Liver (tissue), 9 donors: Measurements from ENCODE around the gene MARCHF10. TPM values are rescaled to one million over a fixed set of nuclear protein-coding genes. Genes with fewer than 3 reads are reported as not detected.

Experiments
- DNase-seq: peaks from one replicate; pipeline ENCODE4 v3.0.0-alpha.2; 2017; ENCODE audit warnings: low spot score
- H3K27ac ChIP-seq, 2 donors: one replicate each; pipeline ENCODE4 v1.7.0; 2013; ENCODE audit warnings: inconsistent platforms in 2 of 2, low read length in 2 of 2, control low read depth in 1 of 2, low read depth in 1 of 2, mild to moderate bottlenecking in 1 of 2
- H3K27me3 ChIP-seq, 4 donors: one replicate each; pipeline versions ENCODE4 v1.6.1 to v1.7.0; 2013; ENCODE audit warnings: low read length in 3 of 4, inconsistent platforms in 1 of 4, mild to moderate bottlenecking in 1 of 4, moderate library complexity in 1 of 4; ENCODE audit not compliant: control insufficient read depth in 4 of 4, insufficient read depth in 4 of 4
- H3K36me3 ChIP-seq, 4 donors: one replicate each; pipeline versions ENCODE4 v1.6.1 to v1.7.0; 2013; ENCODE audit warnings: low read length in 3 of 4, mild to moderate bottlenecking in 3 of 4, low read depth in 1 of 4, moderate library complexity in 1 of 4; ENCODE audit not compliant: control insufficient read depth in 4 of 4, insufficient read depth in 3 of 4
- H3K4me1 ChIP-seq, 4 donors: one replicate each; pipeline versions ENCODE4 v1.6.1 to v1.7.0; 2013; ENCODE audit warnings: low read length in 3 of 4, mild to moderate bottlenecking in 3 of 4, moderate library complexity in 1 of 4; ENCODE audit not compliant: control insufficient read depth in 4 of 4, insufficient read depth in 4 of 4
- H3K4me3 ChIP-seq, 3 donors: one replicate each; pipeline versions ENCODE4 v1.6.1 to v1.7.0; 2013; ENCODE audit warnings: low read length in 3 of 3, control low read depth in 1 of 3, low read depth in 1 of 3, mild to moderate bottlenecking in 1 of 3
- H3K9ac ChIP-seq, 2 donors: one replicate each; pipeline ENCODE4 v1.7.0; 2013; ENCODE audit warnings: low read length in 2 of 2, mild to moderate bottlenecking in 2 of 2, moderate library complexity in 2 of 2, control low read depth in 1 of 2, low read depth in 1 of 2
- H3K9me3 ChIP-seq, 4 donors: one replicate each; pipeline versions ENCODE4 v1.6.1 to v1.7.0; 2013; ENCODE audit warnings: low read length in 3 of 4; ENCODE audit not compliant: control insufficient read depth in 4 of 4
- EGR1 ChIP-seq, 2 donors: IDR thresholded peaks; 2 replicates each; pipeline ENCODE4 v1.6.1; 2016 to 2018; ENCODE audit warnings: antibody characterized with exemption in 2 of 2, low read depth in 2 of 2
- FOXA1 ChIP-seq: IDR thresholded peaks from 2 replicates; pipeline ENCODE4 v1.6.1; 2016; ENCODE audit warnings: antibody characterized with exemption
- FOXA2 ChIP-seq: IDR thresholded peaks from 2 replicates; pipeline ENCODE4 v1.6.1; 2016; ENCODE audit warnings: antibody characterized with exemption
- GABPA ChIP-seq, 2 donors: IDR thresholded peaks in 1 of 2; conservative IDR thresholded peaks in 1 of 2; 2 replicates each; pipeline ENCODE4 v1.6.1; 2016; ENCODE audit warnings: antibody characterized with exemption in 2 of 2, mild to moderate bottlenecking in 1 of 2, moderate library complexity in 1 of 2
- HNF4A ChIP-seq, 2 donors: conservative IDR thresholded peaks; 2 replicates each; pipeline ENCODE4 v1.6.1; 2016; ENCODE audit warnings: antibody characterized with exemption in 2 of 2, mild to moderate bottlenecking in 2 of 2
- HNF4G ChIP-seq: IDR thresholded peaks from 2 replicates; pipeline ENCODE4 v1.6.1; 2016; ENCODE audit warnings: antibody characterized with exemption
- JUND ChIP-seq, 2 donors: IDR thresholded peaks; 2 replicates each; pipeline ENCODE4 v1.6.1; 2016; ENCODE audit warnings: antibody characterized with exemption in 2 of 2
- NR2F2 ChIP-seq: IDR thresholded peaks from 2 replicates; pipeline ENCODE4 v1.6.1; 2016; ENCODE audit warnings: antibody characterized with exemption
- RAD21 ChIP-seq, 2 donors: IDR thresholded peaks; 2 replicates each; pipeline ENCODE4 v1.6.1; 2016; ENCODE audit warnings: antibody characterized with exemption in 2 of 2, mild to moderate bottlenecking in 2 of 2
- RXRA ChIP-seq, 2 donors: IDR thresholded peaks; 2 replicates each; pipeline ENCODE4 v1.6.1; 2017 to 2018; ENCODE audit warnings: antibody characterized with exemption in 2 of 2, mild to moderate bottlenecking in 1 of 2
- SP1 ChIP-seq: IDR thresholded peaks from 2 replicates; pipeline ENCODE4 v1.6.1; 2018; ENCODE audit warnings: antibody characterized with exemption, mild to moderate bottlenecking
- TAF1 ChIP-seq: conservative IDR thresholded peaks from 2 replicates; pipeline ENCODE4 v1.6.1; 2016; ENCODE audit warnings: antibody characterized with exemption, mild to moderate bottlenecking
- YY1 ChIP-seq: IDR thresholded peaks from 2 replicates; pipeline ENCODE4 v1.6.1; 2016; ENCODE audit warnings: antibody characterized with exemption, mild to moderate bottlenecking
- WGBS: extraction: QIAGEN DNeasy Blood & Tissue Kit; methylation state at CpG from one replicate; pipeline ENCODE4 v1.1.7; 2013; 5-methylcytosine and 5-hydroxymethylcytosine counted together
- polyA plus RNA-seq, 2 donors: library from polyadenylated mRNA; stranded (reverse) in 1 of 2; unstranded in 1 of 2; fragments of 200-250 nt in 1 of 2; fragments of >200 nt in 1 of 2; fragmentation: Nextera tagmentation in 1 of 2; extraction: Ambion mirVana in 1 of 2; gene quantifications; one replicate each; pipeline versions ENCODE4 v1.2.1 to v1.2.3, GENCODE V29; 2013 to 2015
- total RNA-seq, 2 donors: library from RNA; depleted of rRNA; stranded (reverse); fragments of >200 nt; gene quantifications; one replicate each; pipeline ENCODE4 v1.2.3, GENCODE V29; 2014
- TF ChIP-seq, protein P1 (sequence below): fragments of 150-350 bp; IDR thresholded peaks from 2 replicates; pipeline ENCODE4 v1.5.1; 2017; ENCODE audit warnings: improper control_type of control experiment, low read depth, low read length; ENCODE audit not compliant: missing input control
- TF ChIP-seq, protein P2 (sequence below): IDR thresholded peaks from 2 replicates; pipeline ENCODE4 v1.6.1; 2016; ENCODE audit warnings: antibody characterized with exemption
- TF ChIP-seq, protein P3 (sequence below): IDR thresholded peaks from 2 replicates; pipeline ENCODE4 v1.6.1; 2016; ENCODE audit warnings: antibody characterized with exemption
- TF ChIP-seq, protein P4 (sequence below): IDR thresholded peaks from 2 replicates; pipeline ENCODE4 v1.6.1; 2016; ENCODE audit warnings: antibody characterized with exemption
- donor health status: healthy.
- donor health status: healthy.
- donor health status: healthy.
- donor health status: healthy.
- donor health status: healthy.

The MARCHF10 gene
- total and polyA plus RNA-seq, 4 donors: not detected

DNA sequence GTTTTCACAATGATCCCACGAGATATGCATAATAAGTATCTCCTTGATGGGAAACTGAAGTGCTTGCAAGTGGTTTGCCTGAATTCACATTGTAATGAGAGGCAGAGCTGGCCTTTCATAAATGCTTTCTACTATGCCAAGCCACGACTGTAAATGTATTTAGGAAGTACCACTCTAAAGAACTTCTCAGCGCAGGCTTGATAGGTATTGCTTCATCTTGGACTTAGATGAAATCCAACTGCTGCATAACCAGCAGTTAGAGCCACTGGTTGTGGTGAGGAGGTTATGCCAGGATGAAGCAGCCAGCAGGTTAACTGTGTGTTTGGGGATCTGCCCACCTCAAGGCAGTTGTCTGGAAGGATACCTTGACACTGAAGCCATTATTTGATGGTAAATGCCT is 26.8 kb downstream of the MARCHF10 start (continued):
- TF ChIP-seq, protein P1, sequence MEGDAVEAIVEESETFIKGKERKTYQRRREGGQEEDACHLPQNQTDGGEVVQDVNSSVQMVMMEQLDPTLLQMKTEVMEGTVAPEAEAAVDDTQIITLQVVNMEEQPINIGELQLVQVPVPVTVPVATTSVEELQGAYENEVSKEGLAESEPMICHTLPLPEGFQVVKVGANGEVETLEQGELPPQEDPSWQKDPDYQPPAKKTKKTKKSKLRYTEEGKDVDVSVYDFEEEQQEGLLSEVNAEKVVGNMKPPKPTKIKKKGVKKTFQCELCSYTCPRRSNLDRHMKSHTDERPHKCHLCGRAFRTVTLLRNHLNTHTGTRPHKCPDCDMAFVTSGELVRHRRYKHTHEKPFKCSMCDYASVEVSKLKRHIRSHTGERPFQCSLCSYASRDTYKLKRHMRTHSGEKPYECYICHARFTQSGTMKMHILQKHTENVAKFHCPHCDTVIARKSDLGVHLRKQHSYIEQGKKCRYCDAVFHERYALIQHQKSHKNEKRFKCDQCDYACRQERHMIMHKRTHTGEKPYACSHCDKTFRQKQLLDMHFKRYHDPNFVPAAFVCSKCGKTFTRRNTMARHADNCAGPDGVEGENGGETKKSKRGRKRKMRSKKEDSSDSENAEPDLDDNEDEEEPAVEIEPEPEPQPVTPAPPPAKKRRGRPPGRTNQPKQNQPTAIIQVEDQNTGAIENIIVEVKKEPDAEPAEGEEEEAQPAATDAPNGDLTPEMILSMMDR: no peak
- TF ChIP-seq, protein P2, sequence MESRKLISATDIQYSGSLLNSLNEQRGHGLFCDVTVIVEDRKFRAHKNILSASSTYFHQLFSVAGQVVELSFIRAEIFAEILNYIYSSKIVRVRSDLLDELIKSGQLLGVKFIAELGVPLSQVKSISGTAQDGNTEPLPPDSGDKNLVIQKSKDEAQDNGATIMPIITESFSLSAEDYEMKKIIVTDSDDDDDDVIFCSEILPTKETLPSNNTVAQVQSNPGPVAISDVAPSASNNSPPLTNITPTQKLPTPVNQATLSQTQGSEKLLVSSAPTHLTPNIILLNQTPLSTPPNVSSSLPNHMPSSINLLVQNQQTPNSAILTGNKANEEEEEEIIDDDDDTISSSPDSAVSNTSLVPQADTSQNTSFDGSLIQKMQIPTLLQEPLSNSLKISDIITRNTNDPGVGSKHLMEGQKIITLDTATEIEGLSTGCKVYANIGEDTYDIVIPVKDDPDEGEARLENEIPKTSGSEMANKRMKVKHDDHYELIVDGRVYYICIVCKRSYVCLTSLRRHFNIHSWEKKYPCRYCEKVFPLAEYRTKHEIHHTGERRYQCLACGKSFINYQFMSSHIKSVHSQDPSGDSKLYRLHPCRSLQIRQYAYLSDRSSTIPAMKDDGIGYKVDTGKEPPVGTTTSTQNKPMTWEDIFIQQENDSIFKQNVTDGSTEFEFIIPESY: no peak
- no peak for TF ChIP-seq EGR1 (IDR thresholded peaks at IDR 0.05; ENCODE audit: low read depth in 2 of 2)
- no peak for TF ChIP-seq HNF4A (conservative IDR thresholded peaks at IDR 0.05)
- TF ChIP-seq GABPA (IDR thresholded peaks at IDR 0.05 in 1 of 2, conservative IDR thresholded peaks at IDR 0.05 in 1 of 2): no peak
- no peak for TF ChIP-seq RAD21 (IDR thresholded peaks at IDR 0.05)
- TF ChIP-seq TAF1: no peak
- TF ChIP-seq SP1: no peak
- TF ChIP-seq JUND (IDR thresholded peaks at IDR 0.05): no peak
- no peak for TF ChIP-seq HNF4G
- TF ChIP-seq FOXA2: no peak

DNA sequence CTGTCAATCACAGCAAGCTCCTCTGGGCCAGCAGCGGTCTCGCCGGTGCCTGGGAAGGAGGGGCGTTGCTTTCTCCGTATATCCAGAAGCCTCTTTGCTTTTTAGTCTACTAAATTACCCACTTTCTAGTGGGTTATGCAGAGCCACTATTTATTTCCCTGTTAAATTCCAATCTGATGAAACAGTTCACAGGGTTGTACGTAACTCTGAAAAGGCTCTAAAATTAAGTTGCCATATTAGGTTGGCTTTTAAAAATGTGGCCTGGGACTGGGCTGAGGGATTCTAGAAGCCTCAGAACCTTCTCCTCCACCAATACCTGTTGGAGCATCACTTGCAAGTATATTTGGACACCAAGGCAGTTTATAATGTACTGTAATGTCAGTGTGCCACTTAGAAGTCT is 27.2 kb downstream of the MARCHF10 start:
- no peak for DNase-seq
- Histone ChIP-seq H3K27ac (no peak overlapping the region), H3K4me1 (no peaks in the 10 kb centered on the region), H3K27me3 (peaks cover 0 to 3% (median 0%) of the 10 kb centered on the region in 4 donors), H3K9me3 (no peaks in the 10 kb centered on the region), H3K4me3 (no peak overlapping the region), H3K9ac (no peak overlapping the region), H3K36me3 (no peaks in the 10 kb centered on the region)
- 86% methylated on average over 6 of the region's 6 CpGs for WGBS
- no peak for TF ChIP-seq SP1
- TF ChIP-seq, protein P3, sequence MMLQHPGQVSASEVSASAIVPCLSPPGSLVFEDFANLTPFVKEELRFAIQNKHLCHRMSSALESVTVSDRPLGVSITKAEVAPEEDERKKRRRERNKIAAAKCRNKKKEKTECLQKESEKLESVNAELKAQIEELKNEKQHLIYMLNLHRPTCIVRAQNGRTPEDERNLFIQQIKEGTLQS: no peak
- TF ChIP-seq, protein P2: no peak
- no peak for TF ChIP-seq EGR1 (IDR thresholded peaks at IDR 0.05; ENCODE audit: low read depth in 2 of 2)
- no peak for TF ChIP-seq JUND (IDR thresholded peaks at IDR 0.05)
- no peak for TF ChIP-seq GABPA (IDR thresholded peaks at IDR 0.05 in 1 of 2, conservative IDR thresholded peaks at IDR 0.05 in 1 of 2)
- TF ChIP-seq HNF4A (conservative IDR thresholded peaks at IDR 0.05): no peak
- TF ChIP-seq HNF4G: no peak
- TF ChIP-seq FOXA1: no peak
- TF ChIP-seq, protein P1: no peak
- no peak for TF ChIP-seq TAF1
- no peak for TF ChIP-seq YY1
- TF ChIP-seq RXRA (IDR thresholded peaks at IDR 0.05): no peak
- TF ChIP-seq, protein P4, sequence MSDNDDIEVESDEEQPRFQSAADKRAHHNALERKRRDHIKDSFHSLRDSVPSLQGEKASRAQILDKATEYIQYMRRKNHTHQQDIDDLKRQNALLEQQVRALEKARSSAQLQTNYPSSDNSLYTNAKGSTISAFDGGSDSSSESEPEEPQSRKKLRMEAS: no peak
- no peak for TF ChIP-seq NR2F2
